DMS153 treated with DMSO at 0.1 percent for 48 hours (cell line): ENCODE data around the gene GNAI2.
A peak's percentile ranks its signal among the peaks of the same experiment; 100 is the strongest.
"Not testable (repeated sequence)": the region's sequence is repeated elsewhere in the genome, so short reads cannot be mapped to it uniquely, and the experiment has no call there.

Source experiments
- DNase-seq: peaks from one replicate; lab custom pipeline; 2025; ENCODE audit not compliant: unreplicated experiment; lab: John Stamatoyannopoulos, UW

Gene GNAI2

GRCh38 chr3:50224639-50225038 lies 11.4 kb upstream of the GNAI2 start:
- DNase-seq, result no peak

GRCh38 chr3:50226888-50227389 lies 9.1 kb upstream of the GNAI2 start:
- no peak for DNase-seq

- DNase-seq, result peak; percentile 42
Observed at GRCh38 chr3:50227390-50228183, 8.4 kb upstream of the GNAI2 start.

GRCh38 chr3:50228184-50228763 lies 7.7 kb upstream of the GNAI2 start:
- not testable (repeated sequence) for DNase-seq

- DNase-seq, result no peak
Observed at GRCh38 chr3:50229490-50229889, 6.5 kb upstream of the GNAI2 start.

- DNase-seq, result no peak
Observed at GRCh38 chr3:50230104-50230793, 5.8 kb upstream of the GNAI2 start.

GRCh38 chr3:50230794-50231125 lies 5.2 kb upstream of the GNAI2 start:
- no peak for DNase-seq

GRCh38 chr3:50231581-50231980 lies 4.4 kb upstream of the GNAI2 start:
- no peak for DNase-seq

GRCh38 chr3:50232303-50232702 lies 3.7 kb upstream of the GNAI2 start:
- DNase-seq, result no peak

- DNase-seq, result no peak
Observed at GRCh38 chr3:50233176-50233575, 2.8 kb upstream of the GNAI2 start.

- no peak for DNase-seq
Observed at GRCh38 chr3:50236484-50237132, 604 bp downstream of the GNAI2 start.

GRCh38 chr3:50237133-50237651 lies 1.2 kb downstream of the GNAI2 start:
- no peak for DNase-seq

GRCh38 chr3:50237754-50238548 lies 1.9 kb downstream of the GNAI2 start:
- peak; percentile 23 for DNase-seq

- DNase-seq, result no peak
Observed at GRCh38 chr3:50238549-50239026, 2.6 kb downstream of the GNAI2 start.

- no peak for DNase-seq
Observed at GRCh38 chr3:50239649-50240048, 3.6 kb downstream of the GNAI2 start.

- DNase-seq, result no peak
Observed at GRCh38 chr3:50241163-50241562, 5.2 kb downstream of the GNAI2 start.

GRCh38 chr3:50241713-50242380 lies 5.8 kb downstream of the GNAI2 start:
- no peak for DNase-seq

GRCh38 chr3:50242381-50242770 lies 6.4 kb downstream of the GNAI2 start:
- DNase-seq, result no peak

GRCh38 chr3:50242851-50243542 lies 7.0 kb downstream of the GNAI2 start:
- DNase-seq, result no peak
